Lower leg skin (tissue), 3 donors: ENCODE measurements around the gene QSOX2.

Experiments
- POLR2A ChIP-seq, 2 donors: fragments of 450-650 bp; IDR thresholded peaks; one replicate each; pipeline ENCODE4 v1.6.1; 2016 to 2017; ENCODE audit warnings: antibody characterized with exemption in 2 of 2, mild to moderate bottlenecking in 1 of 2, moderate library complexity in 1 of 2
- TF ChIP-seq, protein P1 (sequence below), 3 donors: fragments of 450-650 bp; IDR thresholded peaks; one replicate each; pipeline ENCODE4 v1.5.1; 2016; ENCODE audit warnings: antibody characterized with exemption in 3 of 3, mild to moderate bottlenecking in 3 of 3, moderate library complexity in 2 of 3

DNA sequence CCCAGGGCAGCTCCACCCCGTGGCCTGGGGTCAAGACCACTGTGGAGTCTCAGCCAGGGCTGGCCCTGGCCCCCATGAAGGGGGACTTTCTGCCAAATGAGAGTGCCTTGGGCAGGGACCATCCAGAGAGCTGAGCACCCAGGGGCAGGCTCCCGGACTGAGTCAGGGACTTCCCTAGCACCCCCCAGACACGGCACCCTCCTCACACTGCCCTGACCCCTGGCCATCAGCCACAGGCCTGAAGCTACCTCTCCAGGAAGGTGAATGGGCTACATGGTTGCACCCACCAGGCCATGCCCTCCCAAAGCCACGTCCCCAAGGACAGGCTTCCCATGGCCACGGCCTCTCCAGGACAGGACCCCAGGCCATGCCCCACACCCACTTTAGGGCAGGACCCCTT is 48.8 kb upstream of the QSOX2 start:
- TF ChIP-seq, protein P1, sequence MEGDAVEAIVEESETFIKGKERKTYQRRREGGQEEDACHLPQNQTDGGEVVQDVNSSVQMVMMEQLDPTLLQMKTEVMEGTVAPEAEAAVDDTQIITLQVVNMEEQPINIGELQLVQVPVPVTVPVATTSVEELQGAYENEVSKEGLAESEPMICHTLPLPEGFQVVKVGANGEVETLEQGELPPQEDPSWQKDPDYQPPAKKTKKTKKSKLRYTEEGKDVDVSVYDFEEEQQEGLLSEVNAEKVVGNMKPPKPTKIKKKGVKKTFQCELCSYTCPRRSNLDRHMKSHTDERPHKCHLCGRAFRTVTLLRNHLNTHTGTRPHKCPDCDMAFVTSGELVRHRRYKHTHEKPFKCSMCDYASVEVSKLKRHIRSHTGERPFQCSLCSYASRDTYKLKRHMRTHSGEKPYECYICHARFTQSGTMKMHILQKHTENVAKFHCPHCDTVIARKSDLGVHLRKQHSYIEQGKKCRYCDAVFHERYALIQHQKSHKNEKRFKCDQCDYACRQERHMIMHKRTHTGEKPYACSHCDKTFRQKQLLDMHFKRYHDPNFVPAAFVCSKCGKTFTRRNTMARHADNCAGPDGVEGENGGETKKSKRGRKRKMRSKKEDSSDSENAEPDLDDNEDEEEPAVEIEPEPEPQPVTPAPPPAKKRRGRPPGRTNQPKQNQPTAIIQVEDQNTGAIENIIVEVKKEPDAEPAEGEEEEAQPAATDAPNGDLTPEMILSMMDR (IDR thresholded peaks at IDR 0.05), result no peak
- no peak for TF ChIP-seq POLR2A (IDR thresholded peaks at IDR 0.05)
